WTC11 (cell line): ENCODE data around the gene SHROOM3. TPM values are rescaled to one million over a fixed set of nuclear protein-coding genes. Genes with fewer than 3 reads are reported as not detected.
A peak's percentile ranks its signal among the peaks of the same experiment; 100 is the strongest.

Source experiments
- ATAC-seq: fragments of 200-7000 bp; cut with Tn5 transposase; 2 replicates; pipeline ENCODE4 v1.10.0; 2021; ENCODE audit warnings: mild to moderate bottlenecking, moderate library complexity
- CTCF ChIA-PET: fragments of 300-600 bp; sonication (Branson Sonifier 250); formaldehyde crosslinking; loops from one replicate; lab custom pipeline; 2021; ENCODE audit warnings: antibody characterized with exemption; lab: Charles Lee
- POLR2A ChIA-PET: fragments of 350-600 bp; sonication (Branson Sonifier 250); formaldehyde crosslinking; loops from one replicate; lab custom pipeline; 2021; ENCODE audit warnings: antibody characterized with exemption; lab: Charles Lee
- DNase-seq: peaks from one replicate; pipeline ENCODE4 v3.0.0; 2021; ENCODE audit warnings: low spot score
- H3K27ac Mint-ChIP-seq: 2 replicates; pipeline ENCODE4 v1.8.0; 2021; ENCODE audit warnings: mixed read lengths
- H3K27me3 Mint-ChIP-seq: 2 replicates; pipeline ENCODE4 v1.8.0; 2021; ENCODE audit warnings: low read depth, mild to moderate bottlenecking, moderate library complexity, mixed read lengths
- H3K36me3 Mint-ChIP-seq: 2 replicates; pipeline ENCODE4 v1.8.0; 2021; ENCODE audit warnings: mixed read lengths
- H3K4me1 Mint-ChIP-seq: 2 replicates; pipeline ENCODE4 v1.8.0; 2022; ENCODE audit warnings: mixed read lengths
- H3K4me3 Mint-ChIP-seq: 2 replicates; pipeline ENCODE4 v1.8.0; 2021; ENCODE audit warnings: mild to moderate bottlenecking, moderate library complexity, mixed read lengths
- H3K9me3 Mint-ChIP-seq: 2 replicates; pipeline ENCODE4 v1.8.0; 2021; ENCODE audit warnings: mixed read lengths
- ARID4B ChIP-seq: sonication (generic); formaldehyde crosslinking; IDR thresholded peaks from 2 replicates; pipeline ENCODE4 v1.8.0; 2023; ENCODE audit warnings: missing genetic modification reagents, mild to moderate bottlenecking, borderline replicate concordance
- ATF3 ChIP-seq: sonication (generic); formaldehyde crosslinking; conservative IDR thresholded peaks from 2 replicates; pipeline ENCODE4 v1.8.1; 2022; ENCODE audit warnings: mild to moderate bottlenecking, missing genetic modification reagents
- ATF6 ChIP-seq: sonication (generic); formaldehyde crosslinking; IDR thresholded peaks from 2 replicates; pipeline ENCODE4 v1.8.1; 2023; ENCODE audit warnings: mild to moderate bottlenecking, missing genetic modification reagents
- GRHL2 ChIP-seq: fragments of 250-450 bp; sonication (Bioruptor Pico); IDR thresholded peaks from 2 replicates; pipeline ENCODE4 v1.8.0; 2022; ENCODE audit warnings: mild to moderate bottlenecking, moderate library complexity; ENCODE audit not compliant: insufficient replicate concordance, severe bottlenecking
- IRF2 ChIP-seq: sonication (generic); formaldehyde crosslinking; IDR thresholded peaks from 2 replicates; pipeline ENCODE4 v1.8.0; 2022; ENCODE audit warnings: low read depth, missing genetic modification reagents, borderline replicate concordance
- KAT7 ChIP-seq: sonication (generic); formaldehyde crosslinking; IDR thresholded peaks from 2 replicates; pipeline ENCODE4 v1.8.1; 2023; ENCODE audit warnings: missing genetic modification reagents, mild to moderate bottlenecking, borderline replicate concordance
- NFE2L1 ChIP-seq: sonication (generic); formaldehyde crosslinking; IDR thresholded peaks from 2 replicates; pipeline ENCODE4 v1.8.1; 2023; ENCODE audit warnings: missing genetic modification reagents
- NR3C1 ChIP-seq: sonication (generic); formaldehyde crosslinking; conservative IDR thresholded peaks from 2 replicates; pipeline ENCODE4 v1.8.1; 2023; ENCODE audit warnings: low read depth, mild to moderate bottlenecking, missing genetic modification reagents
- SMAD3 ChIP-seq: sonication (generic); formaldehyde crosslinking; IDR thresholded peaks from 2 replicates; pipeline ENCODE4 v1.8.0; 2022; ENCODE audit warnings: missing genetic modification reagents, mild to moderate bottlenecking, borderline replicate concordance
- STAT6 ChIP-seq: sonication (generic); formaldehyde crosslinking; conservative IDR thresholded peaks from 2 replicates; pipeline ENCODE4 v1.8.1; 2023; ENCODE audit warnings: mild to moderate bottlenecking, low read depth, missing genetic modification reagents, moderate library complexity
- ZMAT4 ChIP-seq: fragments of 250-450 bp; sonication (Bioruptor Pico); IDR thresholded peaks from 2 replicates; pipeline ENCODE4 v1.9.0; 2021; ENCODE audit warnings: mild to moderate bottlenecking
- ZNF121 ChIP-seq: sonication (generic); formaldehyde crosslinking; IDR thresholded peaks from 2 replicates; pipeline ENCODE4 v1.8.0; 2023; ENCODE audit warnings: missing genetic modification reagents
- total RNA-seq: library from RNA; stranded (reverse); gene quantifications from 3 replicates; pipeline ENCODE4 v1.2.3, GENCODE V29; 2021

Gene SHROOM3
- total RNA-seq, 1 experiment from 2014 or later, result 71.9 TPM

- TF ChIP-seq NR3C1 (CRISPR knock-in tag), result no peak
- TF ChIP-seq ATF3 (CRISPR knock-in tag), result no peak
- TF ChIP-seq ARID4B (CRISPR knock-in tag), result no peak
Observed at GRCh38 chr4:76544725-76545124, 109.7 kb downstream of the SHROOM3 start (continued).

- CTCF ChIA-PET, result interaction anchor here (0.5 kb wide), 1 partner anchor 35 kb away, joined by 3 read pairs; no protein-coding TSS in a partner anchor
- Mint-ChIP-seq H3K36me3 (no peaks in the 10 kb centered on the region), H3K27me3 (no peaks in the 10 kb centered on the region), H3K27ac (peak overlapping the region; percentile 48; the same call in 1 of the 2 replicates), H3K4me3 (no peak overlapping the region), H3K4me1 (peaks cover 39% of the 10 kb centered on the region), H3K9me3 (peaks cover 11% of the 10 kb centered on the region; the same call in 1 of the 2 replicates)
- POLR2A ChIA-PET, result no interaction called here
- ATAC-seq (no peak; the same call in 1 of the 2 replicates), DNase-seq (no peak)
- TF ChIP-seq KAT7 (CRISPR knock-in tag), result no peak
- TF ChIP-seq GRHL2 (CRISPR knock-in tag), result no peak
- TF ChIP-seq SMAD3 (CRISPR knock-in tag), result no peak
- no peak for TF ChIP-seq NFE2L1 (CRISPR knock-in tag)
Observed at GRCh38 chr4:76545226-76545884, 110.3 kb downstream of the SHROOM3 start.

- TF ChIP-seq IRF2 (CRISPR knock-in tag) (no peak), ZNF121 (CRISPR knock-in tag) (no peak), KAT7 (CRISPR knock-in tag) (no peak), ZMAT4 (no peak), ATF6 (CRISPR knock-in tag) (no peak), STAT6 (CRISPR knock-in tag) (no peak)
- TF ChIP-seq, all 79 proteins: peak for 0
- Mint-ChIP-seq H3K4me1 (peaks cover 33% of the 10 kb centered on the region), H3K27ac (no peak overlapping the region), H3K4me3 (no peak overlapping the region), H3K9me3 (peaks cover 11% of the 10 kb centered on the region; the same call in 1 of the 2 replicates), H3K27me3 (no peaks in the 10 kb centered on the region), H3K36me3 (no peaks in the 10 kb centered on the region)
- ATAC-seq (no peak), DNase-seq (no peak)
- ChIA-PET CTCF (interaction anchor here (1.3 kb wide), 1 partner anchor 10 kb away, joined by 3 read pairs; no protein-coding TSS in a partner anchor), POLR2A (no interaction called here)
Observed at GRCh38 chr4:76546327-76546726, 111.3 kb downstream of the SHROOM3 start.
